B cell (primary cell): ENCODE results near the gene TCF3. TPM values are rescaled to one million over a fixed set of nuclear protein-coding genes. Genes with fewer than 3 reads are reported as not detected.

Experiments used
- ATAC-seq: fragments of 200-7000 bp; cut with Tn5 transposase; one replicate; pipeline ENCODE4 v1.10.0; 2021; ENCODE audit warnings: low read depth, mild to moderate bottlenecking, moderate number of reproducible peaks, moderate library complexity
- CTCF ChIA-PET: fragments of 350-600 bp; sonication (Branson Sonifier 250); formaldehyde crosslinking; loops from one replicate; lab custom pipeline; 2021; ENCODE audit warnings: antibody characterized with exemption, inconsistent platforms; lab: Charles Lee
- POLR2A ChIA-PET: fragments of 350-600 bp; sonication (Branson Sonifier 250); formaldehyde crosslinking; loops from one replicate; lab custom pipeline; 2021; ENCODE audit warnings: antibody characterized with exemption; lab: Charles Lee
- DNase-seq: peaks from one replicate; pipeline ENCODE4 v3.0.0; 2013
- H2AFZ ChIP-seq: 2 replicates; pipeline ENCODE4 v1.6.1; 2012; ENCODE audit warnings: mild to moderate bottlenecking, low read depth, low read length; ENCODE audit not compliant: insufficient read depth, poor library complexity, severe bottlenecking
- H3K27ac ChIP-seq, 2 donors: 1 replicate in 1 of 2; 2 replicates in 1 of 2; pipeline ENCODE4 v1.5.1; 2012 to 2013; ENCODE audit warnings: low read length in 2 of 2, mild to moderate bottlenecking in 2 of 2, moderate library complexity in 1 of 2
- H3K27me3 ChIP-seq, 4 experiments: fragments of 200-600 bp in 1 of 4; sonication (generic) in 1 of 4; replicated peaks in 1 of 4; 1 replicate in 2 of 4; 2 replicates in 2 of 4; pipeline versions ENCODE4 v1.6.1 to v1.7.0; 2013 to 2016; ENCODE audit warnings: low read length in 3 of 4, mild to moderate bottlenecking in 2 of 4, mixed read lengths in 1 of 4, moderate library complexity in 1 of 4; ENCODE audit not compliant: insufficient read depth in 4 of 4, control insufficient read depth in 3 of 4; ENCODE audit errors: control extremely low read depth in 1 of 4
- H3K36me3 ChIP-seq, 2 experiments: replicated peaks in 1 of 2; 1 replicate in 1 of 2; 2 replicates in 1 of 2; pipeline versions ENCODE4 v1.6.1 to v1.7.1; 2013; ENCODE audit warnings: low read length in 1 of 2; ENCODE audit not compliant: insufficient read depth in 2 of 2, control insufficient read depth in 1 of 2; ENCODE audit errors: control extremely low read depth in 1 of 2, extremely low read depth in 1 of 2
- H3K4me1 ChIP-seq, 2 donors: fragments of 200-600 bp in 1 of 2; sonication (generic) in 1 of 2; 1 replicate in 1 of 2; 2 replicates in 1 of 2; pipeline versions ENCODE4 v1.5.1 to v1.6.1; 2013 to 2017; ENCODE audit warnings: low read length in 2 of 2; ENCODE audit not compliant: control insufficient read depth in 2 of 2, insufficient read depth in 2 of 2
- H3K4me2 ChIP-seq: replicated peaks from 2 replicates; pipeline ENCODE3; 2012; ENCODE audit warnings: mild to moderate bottlenecking, low read depth, low read length; ENCODE audit not compliant: poor library complexity, severe bottlenecking
- H3K4me3 ChIP-seq, 5 experiments: fragments of 200-600 bp in 1 of 5; sonication (generic) in 1 of 5; 1 replicate in 3 of 5; 2 replicates in 2 of 5; pipeline versions ENCODE4 v1.5.1 to v1.7.0; 2011 to 2016; ENCODE audit warnings: low read length in 4 of 5, mild to moderate bottlenecking in 4 of 5, low read depth in 2 of 5, control low read depth in 1 of 5, moderate library complexity in 1 of 5; ENCODE audit not compliant: insufficient read depth in 1 of 5; ENCODE audit errors: control extremely low read depth in 1 of 5, extremely low read depth in 1 of 5
- H3K79me2 ChIP-seq: fragments of 200-600 bp; sonication (generic); one replicate; pipeline ENCODE4 v1.6.0; 2016; ENCODE audit warnings: low read length; ENCODE audit not compliant: control insufficient read depth, insufficient read depth
- H3K9ac ChIP-seq: fragments of 200-600 bp; sonication (generic); 2 replicates; pipeline ENCODE4 v1.6.1; 2017; ENCODE audit warnings: mild to moderate bottlenecking, low read length, moderate library complexity
- H3K9me3 ChIP-seq, 3 donors: one replicate each; pipeline versions ENCODE4 v1.6.1 to v1.7.1; 2013; ENCODE audit warnings: low read length in 2 of 3; ENCODE audit not compliant: control insufficient read depth in 2 of 3, insufficient read depth in 1 of 3; ENCODE audit errors: control extremely low read depth in 1 of 3
- H4K20me1 ChIP-seq: 2 replicates; pipeline ENCODE4 v1.6.0; 2012; ENCODE audit warnings: mild to moderate bottlenecking, low read length; ENCODE audit not compliant: insufficient read depth, control insufficient read depth, poor library complexity, severe bottlenecking
- H3K27ac Mint-ChIP-seq: one replicate; pipeline ENCODE4 v1.8.0; 2021; ENCODE audit warnings: mixed read lengths
- H3K27me3 Mint-ChIP-seq: one replicate; pipeline ENCODE4 v1.8.0; 2021; ENCODE audit warnings: mixed read lengths
- H3K4me1 Mint-ChIP-seq: one replicate; pipeline ENCODE4 v1.8.0; 2021; ENCODE audit warnings: mixed read lengths
- H3K4me3 Mint-ChIP-seq: one replicate; pipeline ENCODE4 v1.8.0; 2021; ENCODE audit warnings: mixed read lengths
- H3K9me3 Mint-ChIP-seq: one replicate; pipeline ENCODE4 v1.8.0; 2022; ENCODE audit warnings: mixed read lengths; ENCODE audit not compliant: insufficient read depth
- EZH2 ChIP-seq: IDR thresholded peaks from 2 replicates; pipeline ENCODE4 v1.6.1; 2012; ENCODE audit warnings: borderline replicate concordance, low read depth, mild to moderate bottlenecking, moderate library complexity, low read length; ENCODE audit not compliant: insufficient read depth, poor library complexity, severe bottlenecking
- WGBS: methylation state at CpG from one replicate; pipeline ENCODE4 v1.1.5; 2013; ENCODE audit warnings: missing lambda C conversion rate; ENCODE audit not compliant: insufficient coverage; 5-methylcytosine and 5-hydroxymethylcytosine counted together
- intact Hi-C: fragments of 100-400 bp; cut with micrococcal nuclease; formaldehyde crosslinking; loops from one replicate; pipeline ENCODE4 v1.10.0; 2022
- polyA plus RNA-seq: library from polyadenylated mRNA; depleted of rRNA; stranded (reverse); fragments of >200 nt; gene quantifications from 2 replicates; pipeline ENCODE4 v1.2.3, GENCODE V29; 2012
- total RNA-seq, 2 donors: library from RNA; stranded (reverse); fragments of 120-200 nt in 1 of 2; gene quantifications; 1 replicate in 1 of 2; 2 replicates in 1 of 2; pipeline versions ENCODE4 v1.2.3 to v1.2.4, GENCODE V29; 2013 to 2022
- TF ChIP-seq, protein P1 (sequence below): fragments of 200-600 bp; IDR thresholded peaks from one replicate; pipeline ENCODE4 v1.8.0; 2022; ENCODE audit warnings: antibody characterized with exemption, mild to moderate bottlenecking

The TCF3 gene
- total and polyA plus RNA-seq, 2 donors (not counting 1 experiment from before 2014, with no cell fraction given): 278 to 588 TPM

DNA sequence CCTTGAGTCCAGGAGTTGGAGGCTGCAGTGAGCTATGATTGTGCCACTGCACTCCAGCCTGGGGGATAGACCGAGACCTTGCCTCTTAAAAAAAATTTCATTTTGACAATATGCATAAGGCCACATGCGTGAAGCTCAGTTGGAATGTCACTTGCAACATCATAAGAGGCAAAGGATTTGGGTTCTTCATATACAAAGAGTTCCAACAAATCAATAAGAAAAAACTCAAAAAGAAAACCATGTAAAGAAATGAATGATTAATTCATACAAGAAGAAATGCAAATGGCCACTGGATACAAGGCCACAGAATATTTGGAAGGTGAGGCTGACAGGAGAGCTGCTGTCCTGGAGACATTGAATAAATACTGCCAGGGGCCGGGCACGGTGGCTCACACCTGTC is 9.6 kb upstream of the TCF3 start:
- ChIA-PET POLR2A (interaction anchor here (0.6 to 2.9 kb wide), 2 partner anchors 10 to 18 kb away, joined by 6 to 46 read pairs; partner anchors contain the start of gene TCF3), CTCF (interaction anchor here (1.0 to 5.9 kb wide), 4 partner anchors 10 to 164 kb away, joined by 3 to 55 read pairs (median 14); partner anchors contain the start of gene TCF3)
- peaks cover 49 to 64% of the 10 kb centered on the region in 2 donors for H3K4me1 ChIP-seq
- H3K36me3 ChIP-seq: no peaks in the 10 kb centered on the region
- no peak overlapping the region for H3K4me3 ChIP-seq
- 100% methylated on average over 2 of the region's 4 CpGs for WGBS
- DNase-seq (no peak), ATAC-seq (no peak)
- TF ChIP-seq, protein P1, sequence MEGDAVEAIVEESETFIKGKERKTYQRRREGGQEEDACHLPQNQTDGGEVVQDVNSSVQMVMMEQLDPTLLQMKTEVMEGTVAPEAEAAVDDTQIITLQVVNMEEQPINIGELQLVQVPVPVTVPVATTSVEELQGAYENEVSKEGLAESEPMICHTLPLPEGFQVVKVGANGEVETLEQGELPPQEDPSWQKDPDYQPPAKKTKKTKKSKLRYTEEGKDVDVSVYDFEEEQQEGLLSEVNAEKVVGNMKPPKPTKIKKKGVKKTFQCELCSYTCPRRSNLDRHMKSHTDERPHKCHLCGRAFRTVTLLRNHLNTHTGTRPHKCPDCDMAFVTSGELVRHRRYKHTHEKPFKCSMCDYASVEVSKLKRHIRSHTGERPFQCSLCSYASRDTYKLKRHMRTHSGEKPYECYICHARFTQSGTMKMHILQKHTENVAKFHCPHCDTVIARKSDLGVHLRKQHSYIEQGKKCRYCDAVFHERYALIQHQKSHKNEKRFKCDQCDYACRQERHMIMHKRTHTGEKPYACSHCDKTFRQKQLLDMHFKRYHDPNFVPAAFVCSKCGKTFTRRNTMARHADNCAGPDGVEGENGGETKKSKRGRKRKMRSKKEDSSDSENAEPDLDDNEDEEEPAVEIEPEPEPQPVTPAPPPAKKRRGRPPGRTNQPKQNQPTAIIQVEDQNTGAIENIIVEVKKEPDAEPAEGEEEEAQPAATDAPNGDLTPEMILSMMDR: no peak
- TF ChIP-seq EZH2: no peak
- Mint-ChIP-seq H3K27me3 (no peaks in the 10 kb centered on the region), H3K9me3 (no peaks in the 10 kb centered on the region), H3K27ac (peak overlapping the region; percentile 41), H3K4me1 (peaks cover 50% of the 10 kb centered on the region), H3K4me3 (no peak overlapping the region)
- no peak overlapping the region for H3K27ac ChIP-seq
- H3K27me3 ChIP-seq: no peaks in the 10 kb centered on the region
- no peak overlapping the region for H2AFZ ChIP-seq
- H4K20me1 ChIP-seq: no peaks in the 10 kb centered on the region
- H3K79me2 ChIP-seq: peaks cover 4% of the 10 kb centered on the region
- intact Hi-C loops: loop anchor here (1.0 kb wide), 2 partner anchors 7 to 9 kb away; no protein-coding TSS in a partner anchor
- H3K9ac ChIP-seq: no peak overlapping the region
- H3K4me2 ChIP-seq: peak overlapping the region; percentile 73
- peaks cover 0 to 16% (median 5%) of the 10 kb centered on the region in 3 donors for H3K9me3 ChIP-seq

DNA sequence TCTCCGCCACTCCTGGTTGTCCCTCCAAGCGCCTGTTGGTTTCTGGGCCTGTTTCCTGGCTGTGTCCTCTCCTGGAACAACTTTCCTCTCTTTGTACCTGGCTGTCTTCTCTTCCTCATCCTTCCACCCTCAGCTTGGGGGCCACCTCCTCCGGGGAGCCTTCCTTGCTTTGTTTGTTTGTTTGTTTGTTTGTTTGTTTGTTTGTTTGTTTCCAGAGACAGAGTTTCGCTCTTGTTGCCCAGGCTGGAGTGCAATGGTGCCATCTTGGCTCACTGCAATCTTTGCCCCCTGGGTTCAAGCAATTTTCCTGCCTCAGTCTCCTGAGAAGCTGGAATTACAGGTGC is 6.6 kb upstream of the TCF3 start:
- Mint-ChIP-seq H3K4me1 (peaks cover 57% of the 10 kb centered on the region), H3K9me3 (no peaks in the 10 kb centered on the region), H3K4me3 (no peak overlapping the region), H3K27me3 (no peaks in the 10 kb centered on the region), H3K27ac (peak overlapping the region; percentile 50)
- ChIA-PET CTCF (no interaction called here), POLR2A (interaction anchor here (0.6 to 0.9 kb wide), 2 partner anchors 10 to 104 kb away, joined by 3 to 4 read pairs; no protein-coding TSS in a partner anchor)
- no peaks in the 10 kb centered on the region for H3K27me3 ChIP-seq
- H3K27ac ChIP-seq: no peak overlapping the region
- DNase-seq: no peak
- intact Hi-C loops: no loop called here
- H2AFZ ChIP-seq: no peak overlapping the region
- H3K4me3 ChIP-seq: no peak overlapping the region
- H3K9ac ChIP-seq: no peak overlapping the region
- H3K4me2 ChIP-seq: no peak overlapping the region
- TF ChIP-seq, protein P1: no peak
- H3K9me3 ChIP-seq: peaks cover 0 to 20% (median 5%) of the 10 kb centered on the region in 3 donors
- no peaks in the 10 kb centered on the region for H4K20me1 ChIP-seq
- peaks cover 38 to 73% of the 10 kb centered on the region in 2 donors for H3K4me1 ChIP-seq
- no peaks in the 10 kb centered on the region for H3K36me3 ChIP-seq
- peaks cover 4% of the 10 kb centered on the region for H3K79me2 ChIP-seq
- ATAC-seq: no peak
- WGBS: 89% methylated on average over 3 of the region's 4 CpGs
